ENCODE results near the gene RFTN2.

- TF ChIP-seq REST (IDR thresholded peaks at IDR 0.05; ENCODE audit: unreplicated experiment) (no peak), CTCF (conservative IDR thresholded peaks at IDR 0.05; ENCODE audit: low read depth in 2 of 2) (no peak), EZH2 (IDR thresholded peaks at IDR 0.05; ENCODE audit: low read depth, unreplicated experiment) (no peak), POLR2AphosphoS5 (IDR thresholded peaks at IDR 0.05; ENCODE audit: low read depth) (no peak), EZH2phosphoT487 (IDR thresholded peaks at IDR 0.05; ENCODE audit: unreplicated experiment) (no peak)
Observed at GRCh38 chr2:197711578-197711977, 36.2 kb upstream of the RFTN2 start.

All from GM23338 (cell line).